Measurements from ENCODE around the gene CYYR1. TPM values are rescaled to one million over a fixed set of nuclear protein-coding genes. Genes with fewer than 3 reads are reported as not detected.

The CYYR1 gene
- polyA plus RNA-seq, 2 of the 4 experiments (the other 2 are of a cell fraction) = not detected

- TF ChIP-seq, protein P1, sequence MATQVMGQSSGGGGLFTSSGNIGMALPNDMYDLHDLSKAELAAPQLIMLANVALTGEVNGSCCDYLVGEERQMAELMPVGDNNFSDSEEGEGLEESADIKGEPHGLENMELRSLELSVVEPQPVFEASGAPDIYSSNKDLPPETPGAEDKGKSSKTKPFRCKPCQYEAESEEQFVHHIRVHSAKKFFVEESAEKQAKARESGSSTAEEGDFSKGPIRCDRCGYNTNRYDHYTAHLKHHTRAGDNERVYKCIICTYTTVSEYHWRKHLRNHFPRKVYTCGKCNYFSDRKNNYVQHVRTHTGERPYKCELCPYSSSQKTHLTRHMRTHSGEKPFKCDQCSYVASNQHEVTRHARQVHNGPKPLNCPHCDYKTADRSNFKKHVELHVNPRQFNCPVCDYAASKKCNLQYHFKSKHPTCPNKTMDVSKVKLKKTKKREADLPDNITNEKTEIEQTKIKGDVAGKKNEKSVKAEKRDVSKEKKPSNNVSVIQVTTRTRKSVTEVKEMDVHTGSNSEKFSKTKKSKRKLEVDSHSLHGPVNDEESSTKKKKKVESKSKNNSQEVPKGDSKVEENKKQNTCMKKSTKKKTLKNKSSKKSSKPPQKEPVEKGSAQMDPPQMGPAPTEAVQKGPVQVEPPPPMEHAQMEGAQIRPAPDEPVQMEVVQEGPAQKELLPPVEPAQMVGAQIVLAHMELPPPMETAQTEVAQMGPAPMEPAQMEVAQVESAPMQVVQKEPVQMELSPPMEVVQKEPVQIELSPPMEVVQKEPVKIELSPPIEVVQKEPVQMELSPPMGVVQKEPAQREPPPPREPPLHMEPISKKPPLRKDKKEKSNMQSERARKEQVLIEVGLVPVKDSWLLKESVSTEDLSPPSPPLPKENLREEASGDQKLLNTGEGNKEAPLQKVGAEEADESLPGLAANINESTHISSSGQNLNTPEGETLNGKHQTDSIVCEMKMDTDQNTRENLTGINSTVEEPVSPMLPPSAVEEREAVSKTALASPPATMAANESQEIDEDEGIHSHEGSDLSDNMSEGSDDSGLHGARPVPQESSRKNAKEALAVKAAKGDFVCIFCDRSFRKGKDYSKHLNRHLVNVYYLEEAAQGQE (IDR thresholded peaks at IDR 0.05) = no peak
- TF ChIP-seq, protein P2, sequence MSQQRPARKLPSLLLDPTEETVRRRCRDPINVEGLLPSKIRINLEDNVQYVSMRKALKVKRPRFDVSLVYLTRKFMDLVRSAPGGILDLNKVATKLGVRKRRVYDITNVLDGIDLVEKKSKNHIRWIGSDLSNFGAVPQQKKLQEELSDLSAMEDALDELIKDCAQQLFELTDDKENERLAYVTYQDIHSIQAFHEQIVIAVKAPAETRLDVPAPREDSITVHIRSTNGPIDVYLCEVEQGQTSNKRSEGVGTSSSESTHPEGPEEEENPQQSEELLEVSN (IDR thresholded peaks at IDR 0.05; ENCODE audit: borderline replicate concordance, low read depth) = no peak
- TF ChIP-seq HOXB5 (CRISPR knock-in tag; IDR thresholded peaks at IDR 0.05) (no peak), RAD21 (conservative IDR thresholded peaks at IDR 0.05 in 1 of 2, IDR thresholded peaks at IDR 0.05 in 1 of 2) (no peak), SMC3 (IDR thresholded peaks at IDR 0.05) (no peak)
Measured at GRCh38 chr21:26534517-26534916, 38.6 kb downstream of the CYYR1 start (continued).

GRCh38 chr21:26532208-26532607 lies 40.9 kb downstream of the CYYR1 start:
- H3K4me1 ChIP-seq = no peaks in the 10 kb centered on the region
- H3K4me3 ChIP-seq = no peak overlapping the region
- ChIA-PET POLR2A (no interaction called here), CTCF (no interaction called here)
- FAIRE-seq (no peak), ATAC-seq (no peak), DNase-seq (ENCODE audit: low read depth in 1 of 2, low spot score in 1 of 2) (no peak)
- H3K27ac ChIP-seq = no peak overlapping the region
- H3K4me2 ChIP-seq = no peak overlapping the region
- WGBS (ENCODE audit: missing lambda C conversion rate) = 13% methylated on average over 2 of the region's 2 CpGs
- TF ChIP-seq MAZ (IDR thresholded peaks at IDR 0.05; ENCODE audit: borderline replicate concordance, low read depth, low read length) = no peak
- TF ChIP-seq PBX3 (IDR thresholded peaks at IDR 0.05) = no peak
- no peak for TF ChIP-seq PHF8 (IDR thresholded peaks at IDR 0.05; ENCODE audit: borderline replicate concordance, low read depth)
- no peak for TF ChIP-seq SREBF2 (IDR thresholded peaks at IDR 0.05)
- no peak for TF ChIP-seq HOXA7 (CRISPR knock-in tag; IDR thresholded peaks at IDR 0.05)
- TF ChIP-seq NFE2L2 (conservative IDR thresholded peaks at IDR 0.05; ENCODE audit: low read length) = no peak
- no peaks in the 10 kb centered on the region for H3K9me3 ChIP-seq

DNA sequence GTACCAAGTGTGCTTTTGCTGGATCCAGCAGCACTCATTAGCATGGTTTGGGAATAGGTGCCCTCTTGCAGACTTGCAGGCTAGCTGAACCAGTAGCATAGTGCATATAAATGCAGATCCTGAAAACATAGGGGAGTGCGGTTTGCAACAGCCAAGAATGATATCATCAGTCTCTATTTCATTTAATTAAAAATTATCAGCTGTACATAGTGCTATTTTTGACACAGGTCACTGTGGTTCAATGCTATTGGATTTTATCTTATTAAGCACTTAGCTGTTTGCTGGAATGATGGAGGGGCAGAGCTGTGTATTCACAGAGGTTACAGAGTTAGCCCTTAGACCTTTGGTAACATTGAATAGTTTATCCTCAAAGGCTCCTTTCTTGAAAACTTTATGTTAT lies 43.6 kb downstream of the CYYR1 start:
- 0% methylated on average over 1 of the region's 1 CpG for WGBS (ENCODE audit: missing lambda C conversion rate)
- TF ChIP-seq HEYL (CRISPR knock-in tag; IDR thresholded peaks at IDR 0.05) (no peak), KDM1A (IDR thresholded peaks at IDR 0.05; ENCODE audit: low read depth) (no peak), BHLHE40 (IDR thresholded peaks at IDR 0.05; ENCODE audit: low read depth, low read length) (no peak), ZFP36 (IDR thresholded peaks at IDR 0.05; ENCODE audit: borderline replicate concordance, partially characterized antibody) (no peak), EHF (CRISPR knock-in tag; IDR thresholded peaks at IDR 0.05) (no peak), MYC (IDR thresholded peaks at IDR 0.05; ENCODE audit: borderline replicate concordance, low read length) (no peak), HDAC2 (IDR thresholded peaks at IDR 0.05) (no peak), ESRRA (IDR thresholded peaks at IDR 0.05; ENCODE audit: borderline replicate concordance, low read length) (no peak), GATA3 (IDR thresholded peaks at IDR 0.05; ENCODE audit: borderline replicate concordance) (no peak), NR3C1 (IDR thresholded peaks at IDR 0.05) (no peak), HOXB13 (CRISPR knock-in tag; IDR thresholded peaks at IDR 0.05; ENCODE audit: low read depth) (no peak)
- POLR2A ChIA-PET = no interaction called here

More for the DNA sequence above, 43.6 kb downstream of the CYYR1 start:
- Histone ChIP-seq H3K27ac (no peak overlapping the region), H3K9me3 (no peaks in the 10 kb centered on the region), H3K4me2 (no peak overlapping the region), H3K4me1 (no peaks in the 10 kb centered on the region), H3K4me3 (no peak overlapping the region)
- no peak for ATAC-seq
- no peak for FAIRE-seq
- CTCF ChIA-PET = interaction anchor here (0.5 kb wide), 1 partner anchor 258 kb away, joined by 4 read pairs; no protein-coding TSS in a partner anchor
- no peak for DNase-seq (ENCODE audit: low read depth in 1 of 2, low spot score in 1 of 2)

Data from A549 (cell line).